ENCODE data around the gene NET1.

GRCh38 chr10:5460468-5461202 is 48.3 kb downstream of the NET1 start:
- TF ChIP-seq CTCF (IDR thresholded peaks at IDR 0.05) (no peak), POLR2A (IDR thresholded peaks at IDR 0.05; ENCODE audit: low read length) (no peak), JUN (IDR thresholded peaks at IDR 0.05) (no peak), RAD21 (conservative IDR thresholded peaks at IDR 0.05 in 1 of 2, IDR thresholded peaks at IDR 0.05 in 1 of 2) (no peak)
